Measurements from ENCODE around the gene SHOC2. TPM values are rescaled to one million over a fixed set of nuclear protein-coding genes. Genes with fewer than 3 reads are reported as not detected.

Gene SHOC2
- total and polyA plus RNA-seq, 2 of the 13 experiments (the other 11 are each of a cell fraction or from before 2014, with no cell fraction given): 8.6 to 25.5 TPM

GRCh38 chr10:110996256-110996655, 76.9 kb downstream of the SHOC2 start (continued):
- TF ChIP-seq, protein P1, sequence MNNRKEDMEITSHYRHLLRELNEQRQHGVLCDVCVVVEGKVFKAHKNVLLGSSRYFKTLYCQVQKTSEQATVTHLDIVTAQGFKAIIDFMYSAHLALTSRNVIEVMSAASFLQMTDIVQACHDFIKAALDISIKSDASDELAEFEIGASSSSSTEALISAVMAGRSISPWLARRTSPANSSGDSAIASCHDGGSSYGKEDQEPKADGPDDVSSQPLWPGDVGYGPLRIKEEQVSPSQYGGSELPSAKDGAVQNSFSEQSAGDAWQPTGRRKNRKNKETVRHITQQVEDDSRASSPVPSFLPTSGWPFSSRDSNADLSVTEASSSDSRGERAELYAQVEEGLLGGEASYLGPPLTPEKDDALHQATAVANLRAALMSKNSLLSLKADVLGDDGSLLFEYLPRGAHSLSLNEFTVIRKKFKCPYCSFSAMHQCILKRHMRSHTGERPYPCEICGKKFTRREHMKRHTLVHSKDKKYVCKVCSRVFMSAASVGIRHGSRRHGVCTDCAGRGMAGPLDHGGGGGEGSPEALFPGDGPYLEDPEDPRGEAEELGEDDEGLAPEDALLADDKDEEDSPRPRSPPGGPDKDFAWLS (CRISPR knock-in tag; IDR thresholded peaks at IDR 0.05; ENCODE audit: borderline replicate concordance): no peak
- TF ChIP-seq CBX2 (IDR thresholded peaks at IDR 0.05; ENCODE audit: low read depth, low read length) (no peak), CBX2 (CRISPR knock-in tag; IDR thresholded peaks at IDR 0.05; ENCODE audit: low read depth) (no peak)

- intact Hi-C loops (cut with micrococcal nuclease; ENCODE audit: unreplicated experiment) (no loop called here), in situ Hi-C loops (cut with HindIII; ENCODE audit: extremely low pct_ligation_motif_present, low pct_unique_long_range_greater_than_20kb) (no loop called here)
- Histone ChIP-seq H3K4me3 (replicated peaks in 1 of 3; ENCODE audit: insufficient read depth in 1 of 3, low read depth in 2 of 3, low read length in 3 of 3) (no peak overlapping the region), H3K27me3 (ENCODE audit: control insufficient read depth in 1 of 2, insufficient read depth in 2 of 2, low read length in 2 of 2) (no peaks in the 10 kb centered on the region), H3K9ac (ENCODE audit: insufficient read depth, low read depth, low read length) (no peak overlapping the region), H3K4me2 (ENCODE audit: low read depth, low read length) (no peak overlapping the region), H4K20me1 (ENCODE audit: insufficient read depth, low read length) (no peaks in the 10 kb centered on the region), H3K36me3 (replicated peaks in 1 of 2; ENCODE audit: control insufficient read depth in 1 of 2, insufficient read depth in 2 of 2, low read length in 2 of 2) (peaks cover 1 to 20% of the 10 kb centered on the region in 2 experiments; a peak in 3 of 5 replicates), H3K79me2 (ENCODE audit: insufficient read depth, low read length) (no peaks in the 10 kb centered on the region), H3K27ac (ENCODE audit: extremely low read length, insufficient read depth, low read length) (no peak overlapping the region), H3K9me3 (ENCODE audit: low read length) (no peaks in the 10 kb centered on the region), H3K4me1 (ENCODE audit: insufficient read depth, low read length) (no peaks in the 10 kb centered on the region), H2AFZ (ENCODE audit: low read length) (no peak overlapping the region)
- no TSS peak for BruUV-seq (replicated peaks)
- ChIA-PET CTCF (ENCODE audit: low intra/inter-chr PET ratio, low total read pairs) (no interaction called here), POLR2A (no interaction called here)
- DNase-seq (ENCODE audit: low spot score) (no peak), FAIRE-seq (no peak), ATAC-seq (no peak)
- WGBS (ENCODE audit: low lambda C conversion rate): 91% methylated on average over 1 of the region's 1 CpG
- TF ChIP-seq CEBPG (CRISPR knock-in tag; IDR thresholded peaks at IDR 0.05) (no peak), JDP2 (CRISPR knock-in tag; IDR thresholded peaks at IDR 0.05; ENCODE audit: borderline replicate concordance) (no peak), ZNF672 (CRISPR knock-in tag; IDR thresholded peaks at IDR 0.05) (no peak), JUND (CRISPR knock-in tag; IDR thresholded peaks at IDR 0.05) (no peak), ZNF180 (CRISPR knock-in tag; IDR thresholded peaks at IDR 0.05; ENCODE audit: borderline replicate concordance, low read depth) (no peak), ZNF251 (CRISPR knock-in tag; IDR thresholded peaks at IDR 0.05) (no peak), SCMH1 (CRISPR knock-in tag; IDR thresholded peaks at IDR 0.05; ENCODE audit: borderline replicate concordance) (no peak), TBL1XR1 (IDR thresholded peaks at IDR 0.05; ENCODE audit: borderline replicate concordance, low read length, partially characterized antibody) (no peak), JUNB (CRISPR knock-in tag; IDR thresholded peaks at IDR 0.05; ENCODE audit: borderline replicate concordance) (no peak), ZNF232 (CRISPR knock-in tag; IDR thresholded peaks at IDR 0.05; ENCODE audit: borderline replicate concordance) (no peak), ZNF577 (CRISPR knock-in tag; IDR thresholded peaks at IDR 0.05; ENCODE audit: borderline replicate concordance, low read depth) (no peak), KLF12 (CRISPR knock-in tag; IDR thresholded peaks at IDR 0.05; ENCODE audit: borderline replicate concordance) (no peak), ZMYM2 (CRISPR knock-in tag; IDR thresholded peaks at IDR 0.05) (no peak)
- TF ChIP-seq, protein P2, sequence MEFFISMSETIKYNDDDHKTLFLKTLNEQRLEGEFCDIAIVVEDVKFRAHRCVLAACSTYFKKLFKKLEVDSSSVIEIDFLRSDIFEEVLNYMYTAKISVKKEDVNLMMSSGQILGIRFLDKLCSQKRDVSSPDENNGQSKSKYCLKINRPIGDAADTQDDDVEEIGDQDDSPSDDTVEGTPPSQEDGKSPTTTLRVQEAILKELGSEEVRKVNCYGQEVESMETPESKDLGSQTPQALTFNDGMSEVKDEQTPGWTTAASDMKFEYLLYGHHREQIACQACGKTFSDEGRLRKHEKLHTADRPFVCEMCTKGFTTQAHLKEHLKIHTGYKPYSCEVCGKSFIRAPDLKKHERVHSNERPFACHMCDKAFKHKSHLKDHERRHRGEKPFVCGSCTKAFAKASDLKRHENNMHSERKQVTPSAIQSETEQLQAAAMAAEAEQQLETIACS (CRISPR knock-in tag; IDR thresholded peaks at IDR 0.05): no peak
- TF ChIP-seq, protein P3, sequence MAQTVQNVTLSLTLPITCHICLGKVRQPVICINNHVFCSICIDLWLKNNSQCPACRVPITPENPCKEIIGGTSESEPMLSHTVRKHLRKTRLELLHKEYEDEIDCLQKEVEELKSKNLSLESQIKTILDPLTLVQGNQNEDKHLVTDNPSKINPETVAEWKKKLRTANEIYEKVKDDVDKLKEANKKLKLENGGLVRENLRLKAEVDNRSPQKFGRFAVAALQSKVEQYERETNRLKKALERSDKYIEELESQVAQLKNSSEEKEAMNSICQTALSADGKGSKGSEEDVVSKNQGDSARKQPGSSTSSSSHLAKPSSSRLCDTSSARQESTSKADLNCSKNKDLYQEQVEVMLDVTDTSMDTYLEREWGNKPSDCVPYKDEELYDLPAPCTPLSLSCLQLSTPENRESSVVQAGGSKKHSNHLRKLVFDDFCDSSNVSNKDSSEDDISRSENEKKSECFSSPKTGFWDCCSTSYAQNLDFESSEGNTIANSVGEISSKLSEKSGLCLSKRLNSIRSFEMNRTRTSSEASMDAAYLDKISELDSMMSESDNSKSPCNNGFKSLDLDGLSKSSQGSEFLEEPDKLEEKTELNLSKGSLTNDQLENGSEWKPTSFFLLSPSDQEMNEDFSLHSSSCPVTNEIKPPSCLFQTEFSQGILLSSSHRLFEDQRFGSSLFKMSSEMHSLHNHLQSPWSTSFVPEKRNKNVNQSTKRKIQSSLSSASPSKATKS (CRISPR knock-in tag; IDR thresholded peaks at IDR 0.05): no peak
- TF ChIP-seq, protein P4, sequence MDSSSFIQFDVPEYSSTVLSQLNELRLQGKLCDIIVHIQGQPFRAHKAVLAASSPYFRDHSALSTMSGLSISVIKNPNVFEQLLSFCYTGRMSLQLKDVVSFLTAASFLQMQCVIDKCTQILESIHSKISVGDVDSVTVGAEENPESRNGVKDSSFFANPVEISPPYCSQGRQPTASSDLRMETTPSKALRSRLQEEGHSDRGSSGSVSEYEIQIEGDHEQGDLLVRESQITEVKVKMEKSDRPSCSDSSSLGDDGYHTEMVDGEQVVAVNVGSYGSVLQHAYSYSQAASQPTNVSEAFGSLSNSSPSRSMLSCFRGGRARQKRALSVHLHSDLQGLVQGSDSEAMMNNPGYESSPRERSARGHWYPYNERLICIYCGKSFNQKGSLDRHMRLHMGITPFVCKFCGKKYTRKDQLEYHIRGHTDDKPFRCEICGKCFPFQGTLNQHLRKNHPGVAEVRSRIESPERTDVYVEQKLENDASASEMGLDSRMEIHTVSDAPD (CRISPR knock-in tag; IDR thresholded peaks at IDR 0.05): no peak
Measured at GRCh38 chr10:111004016-111004415, 84.6 kb downstream of the SHOC2 start.
